Stimulated activated CD8-positive, alpha-beta memory T cell treated with anti-CD3 and anti-CD28 coated beads, Interleukin-15, amount 100 ng/mL, for 24 hours (primary cell): ENCODE data around the gene VWA5B1.

ENCODE experiments used
- DNase-seq: peaks from one replicate; pipeline ENCODE4 v3.0.0-alpha.2; 2020; ENCODE audit warnings: low read depth

The VWA5B1 gene

DNA sequence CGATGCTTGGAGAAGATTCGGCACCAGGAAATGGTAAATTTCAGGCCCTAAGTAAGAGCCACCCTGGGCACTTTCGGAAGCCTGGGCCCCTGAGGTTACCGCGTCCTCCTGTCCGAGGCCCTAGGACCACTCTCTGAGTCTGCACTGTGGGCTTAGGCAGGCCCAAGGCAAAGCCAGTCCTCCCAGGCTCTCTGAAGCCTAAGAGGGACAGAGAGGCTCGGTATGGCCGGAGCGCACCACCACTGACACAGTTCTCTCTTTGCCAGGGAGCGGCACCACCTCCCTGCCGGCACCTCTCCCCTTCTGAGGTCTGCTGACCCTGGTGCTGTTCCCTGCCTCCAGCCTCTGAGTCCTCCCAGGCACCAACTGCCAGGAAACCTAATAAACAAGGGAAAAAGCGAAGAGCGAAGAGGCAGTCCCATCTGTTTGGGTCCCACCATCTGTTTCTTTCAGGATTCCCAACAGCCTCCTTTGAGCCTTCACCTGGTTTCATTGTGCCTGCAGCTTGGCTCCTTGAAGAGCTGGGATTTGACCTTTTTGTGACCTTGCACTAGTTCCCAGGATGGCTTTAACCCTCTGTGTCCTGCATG, 57.7 kb downstream of the VWA5B1 start:
- DNase-seq, result no peak

DNA sequence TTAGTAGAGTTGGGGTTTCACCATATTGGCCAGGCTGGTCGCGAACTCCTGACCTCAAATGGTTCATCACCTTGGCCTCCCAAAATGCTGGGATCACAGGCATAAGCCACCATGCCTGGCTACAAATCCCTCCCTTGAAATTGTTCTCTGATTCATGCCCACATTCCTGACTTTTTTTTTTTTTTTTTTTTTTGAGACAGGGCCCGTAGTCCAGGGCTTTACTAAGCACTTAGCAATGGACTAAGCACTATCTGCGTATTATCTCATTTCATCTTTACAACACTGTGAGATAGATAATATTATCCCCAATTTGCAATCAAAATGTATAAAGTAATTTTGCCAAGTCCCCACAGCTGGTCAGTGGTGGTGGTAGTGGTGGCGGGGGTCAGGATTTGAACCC, 58.9 kb downstream of the VWA5B1 start:
- DNase-seq, result no peak

- no peak for DNase-seq
These were observed 59.3 kb downstream of the VWA5B1 start for GRCh38 chr1:20349971-20350370.

DNA sequence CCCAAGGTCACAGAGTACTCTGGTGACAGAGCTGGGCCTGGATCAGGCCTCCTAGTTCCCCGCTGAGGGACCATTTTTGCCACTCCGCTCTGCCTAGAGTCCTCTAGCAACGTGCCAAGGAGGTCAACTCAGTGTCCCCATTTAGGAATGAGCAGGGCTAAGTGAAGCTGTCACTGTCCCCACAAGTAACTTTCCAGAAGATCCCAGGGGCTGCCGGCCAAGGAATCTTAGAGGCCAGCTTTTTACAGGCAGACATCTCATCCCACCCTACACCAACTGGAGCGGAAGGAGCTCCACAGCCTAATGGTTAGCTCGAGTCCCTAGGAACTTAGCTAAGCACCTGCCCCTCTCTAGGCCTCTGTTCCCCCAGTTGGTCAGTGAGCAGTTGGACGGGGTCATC, 59.7 kb downstream of the VWA5B1 start:
- no peak for DNase-seq

DNA sequence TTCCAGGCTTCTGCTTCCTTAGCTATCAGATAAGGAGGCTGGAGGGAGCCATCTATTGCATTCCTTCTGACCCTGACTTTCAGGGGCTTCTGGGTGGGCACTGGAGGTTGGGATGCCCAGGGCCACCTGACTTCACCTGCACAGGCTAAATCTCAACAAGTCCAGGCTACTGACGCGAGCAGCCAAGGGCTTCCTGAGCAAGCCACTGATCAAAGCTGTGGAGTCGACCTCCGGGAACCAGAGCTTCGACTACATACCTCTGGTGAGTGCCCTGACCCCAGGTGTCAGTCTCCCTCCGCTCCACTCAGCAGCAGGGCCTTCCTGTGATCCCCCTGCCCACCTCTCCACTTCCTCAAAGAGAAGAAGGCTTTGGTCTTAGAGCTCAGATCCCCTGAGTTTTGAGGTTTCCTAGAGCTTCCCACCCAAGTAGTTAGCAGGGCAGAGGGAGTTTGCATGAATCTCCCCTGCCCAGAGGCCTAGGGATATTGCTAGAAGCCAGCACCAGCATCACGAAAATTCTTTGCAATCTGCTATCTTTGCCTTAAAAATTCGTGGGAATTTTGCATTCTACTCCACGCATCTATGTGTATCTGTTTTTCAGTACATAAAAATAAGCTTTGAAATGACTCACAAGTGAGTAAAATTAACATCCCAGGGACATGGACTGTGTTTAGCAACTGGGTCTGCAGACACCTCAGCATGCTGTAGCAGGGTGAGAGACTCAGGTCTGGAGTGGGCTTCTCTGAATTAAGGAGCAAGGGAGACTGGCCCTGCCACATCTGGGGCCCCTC, 61.4 kb downstream of the VWA5B1 start:
- DNase-seq, result no peak

DNA sequence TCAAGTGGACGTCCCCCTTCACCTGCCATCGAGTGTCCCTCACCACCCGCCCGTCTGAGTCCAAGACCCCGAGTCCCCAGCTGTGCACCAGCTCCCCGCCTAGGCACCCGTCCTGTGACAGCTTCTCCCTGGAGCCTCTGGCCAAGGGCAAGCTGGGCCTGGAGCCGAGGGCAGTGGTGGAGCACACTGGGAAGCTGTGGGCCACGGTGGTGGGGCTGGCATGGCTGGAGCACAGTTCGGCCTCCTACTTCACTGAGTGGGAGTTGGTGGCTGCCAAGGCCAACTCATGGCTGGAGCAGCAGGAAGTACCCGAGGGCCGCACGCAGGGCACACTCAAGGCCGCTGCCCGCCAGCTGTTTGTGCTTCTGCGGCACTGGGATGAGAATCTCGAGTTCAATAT, 63.2 kb downstream of the VWA5B1 start:
- DNase-seq, result no peak

DNA sequence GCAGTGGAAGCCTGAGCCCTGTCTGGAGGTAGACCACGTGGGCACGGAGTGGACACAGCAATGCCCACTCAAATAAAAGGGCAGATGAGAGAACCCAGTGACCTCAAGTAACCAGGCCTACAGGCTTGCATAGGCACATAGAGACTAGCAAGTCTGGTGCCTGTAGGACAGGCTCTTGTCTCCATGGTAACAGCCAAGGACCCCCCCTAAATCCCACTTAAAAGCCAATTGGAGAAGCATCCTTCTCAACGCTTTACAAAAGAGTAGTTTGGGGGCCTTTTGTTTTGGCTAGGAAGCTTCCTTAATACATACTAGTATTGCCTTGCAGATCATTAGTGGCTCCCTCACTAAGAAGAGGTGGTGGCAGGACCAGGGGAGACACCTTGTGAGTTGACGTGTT, 63.9 kb downstream of the VWA5B1 start:
- DNase-seq, result no peak

DNA sequence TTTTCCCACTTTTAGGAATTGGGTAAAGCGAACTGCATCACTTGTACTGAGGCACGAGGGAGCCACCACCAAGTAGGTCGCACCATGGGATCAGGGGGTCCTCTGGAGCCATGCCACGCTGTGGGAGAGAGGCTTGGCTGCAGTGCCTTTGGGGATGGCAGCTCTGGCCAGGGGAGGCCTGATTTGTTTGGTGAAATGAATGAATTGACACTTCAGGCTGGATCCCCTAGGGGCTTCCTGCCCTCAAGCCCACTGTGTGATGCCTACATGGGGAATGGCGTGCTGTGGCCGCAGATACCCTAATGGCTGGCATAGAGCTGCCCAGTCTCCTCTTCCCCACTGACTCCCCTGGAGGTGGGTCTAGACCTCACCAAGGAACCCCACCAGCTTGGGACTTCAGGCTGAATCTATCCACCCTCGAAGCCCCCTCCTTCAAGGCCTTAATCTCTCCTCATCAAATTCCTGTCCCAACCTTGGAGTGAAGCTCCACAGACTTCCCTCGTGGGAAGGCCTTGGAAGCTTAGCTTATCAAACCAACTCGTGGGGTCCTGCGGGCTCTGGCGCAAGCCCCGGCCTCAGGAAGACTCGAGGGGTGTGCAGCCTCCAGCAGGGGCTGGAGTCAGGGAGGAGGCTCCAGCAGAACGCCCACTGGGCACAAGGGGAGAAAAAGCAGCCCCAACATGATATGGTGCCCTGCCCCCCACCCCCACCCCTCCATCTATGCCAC, 64.6 kb downstream of the VWA5B1 start:
- DNase-seq, result no peak

- no peak for DNase-seq
These were observed 65.4 kb downstream of the VWA5B1 start for GRCh38 chr1:20355828-20356735.

DNA sequence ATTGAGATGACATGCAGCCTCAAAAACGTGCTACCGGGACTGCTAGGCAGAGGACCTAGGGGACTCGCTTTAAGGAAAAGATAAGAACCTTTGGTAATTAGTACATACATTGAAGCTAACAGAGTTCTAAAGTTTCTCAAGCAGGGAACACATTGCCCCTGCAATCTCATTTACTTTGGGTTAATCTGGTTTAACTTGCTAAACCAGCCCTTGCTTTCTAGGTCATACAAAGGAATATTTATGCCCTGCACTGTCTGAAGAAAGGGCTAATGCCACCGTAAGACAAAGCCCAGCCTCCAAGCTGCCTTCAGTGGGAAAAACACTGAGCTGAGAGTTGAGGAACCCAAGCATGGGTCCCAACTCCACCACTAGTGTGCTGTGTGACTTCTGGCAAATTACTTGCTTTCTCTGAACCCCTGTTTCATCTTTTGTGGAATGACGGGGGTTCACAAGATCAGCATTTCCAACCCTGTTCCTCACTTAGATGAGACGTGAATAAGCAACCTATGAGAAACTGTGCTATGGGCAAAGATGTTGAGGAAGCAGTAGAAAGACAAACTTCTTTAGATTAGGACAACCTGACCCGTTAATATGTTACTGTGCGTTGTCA, 66.3 kb downstream of the VWA5B1 start:
- no peak for DNase-seq

DNA sequence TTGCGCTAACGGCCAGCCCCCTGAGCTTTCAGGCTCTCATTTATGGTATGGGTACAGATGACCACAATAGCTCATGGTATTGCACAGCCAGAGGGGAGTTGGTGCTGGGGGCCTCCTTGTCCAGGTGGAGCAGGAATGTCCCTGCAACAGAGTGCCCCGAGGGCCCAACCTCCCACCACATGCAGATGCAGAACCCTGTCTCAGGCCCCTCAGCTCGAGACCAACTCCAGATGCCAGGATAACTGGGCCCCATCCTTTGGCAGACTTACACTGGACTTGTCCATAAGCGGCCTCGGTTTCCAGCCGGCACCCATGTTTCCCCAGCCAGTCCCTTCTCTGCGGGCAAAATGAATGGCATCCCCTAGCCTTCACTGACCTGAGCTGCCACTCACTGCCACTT, 67.1 kb downstream of the VWA5B1 start:
- no peak for DNase-seq

GRCh38 chr1:20358761-20359263, 68.1 kb downstream of the VWA5B1 start:
- DNase-seq, result no peak

DNA sequence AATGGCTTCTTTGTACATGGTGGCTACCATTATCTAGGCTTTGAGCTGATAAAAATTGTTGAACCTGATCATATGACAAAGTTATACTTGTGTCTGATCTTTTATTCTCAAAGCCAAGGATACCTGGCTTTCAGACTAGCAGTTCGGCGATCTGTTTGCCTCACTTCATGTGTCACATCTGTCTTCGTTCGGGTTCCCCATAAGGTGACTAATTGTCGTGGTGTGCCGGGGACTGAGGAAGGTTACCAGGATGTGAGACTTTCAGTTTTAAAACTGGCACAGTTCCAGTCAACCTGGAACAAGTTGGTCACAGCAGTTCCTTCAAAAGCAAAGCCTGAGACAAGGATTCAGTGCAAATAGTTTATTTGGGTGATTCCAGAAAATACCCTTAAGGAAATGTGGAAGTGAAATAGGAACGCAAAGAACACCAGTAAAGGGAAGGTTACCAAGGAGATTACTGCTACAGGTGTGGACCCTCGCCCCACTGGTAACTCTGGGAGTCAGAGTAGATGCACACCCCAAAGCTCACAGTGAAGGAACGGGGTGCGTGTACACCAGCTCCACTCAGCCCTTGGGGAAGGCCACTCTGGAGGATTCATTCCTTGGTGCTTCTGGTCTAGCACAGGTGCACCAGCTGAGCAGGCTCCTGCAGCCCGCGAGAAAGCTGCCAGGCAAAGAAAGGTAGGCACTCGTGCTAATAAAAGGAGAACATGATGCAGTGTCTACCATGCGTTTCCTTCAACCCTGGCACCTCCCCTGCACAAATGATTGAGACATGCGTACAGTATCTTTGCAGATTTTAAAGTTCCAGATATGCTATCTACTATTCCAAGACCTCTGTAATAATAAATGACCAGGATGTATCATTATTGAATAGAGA, 69.0 kb downstream of the VWA5B1 start:
- DNase-seq, result no peak

DNA sequence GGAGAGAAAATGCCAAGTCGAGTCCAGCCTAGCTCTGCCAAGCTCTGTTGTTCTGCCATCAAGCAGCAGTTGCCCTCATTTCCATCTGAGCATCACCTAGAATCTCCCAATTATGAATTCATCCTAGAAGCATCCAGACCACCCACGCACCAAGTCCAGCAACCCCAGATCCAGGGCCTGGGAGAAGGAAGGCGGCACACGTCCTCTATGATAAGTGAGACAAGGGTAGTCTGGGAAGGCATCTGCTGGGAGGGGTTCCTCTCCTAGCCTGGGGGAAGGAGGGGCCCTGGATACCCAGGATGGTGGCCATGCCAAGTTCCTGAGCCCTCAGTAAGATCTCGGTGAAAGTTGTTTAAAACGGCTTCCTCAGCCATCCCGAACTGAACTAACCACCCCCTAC, 70.7 kb downstream of the VWA5B1 start:
- DNase-seq, result no peak

DNA sequence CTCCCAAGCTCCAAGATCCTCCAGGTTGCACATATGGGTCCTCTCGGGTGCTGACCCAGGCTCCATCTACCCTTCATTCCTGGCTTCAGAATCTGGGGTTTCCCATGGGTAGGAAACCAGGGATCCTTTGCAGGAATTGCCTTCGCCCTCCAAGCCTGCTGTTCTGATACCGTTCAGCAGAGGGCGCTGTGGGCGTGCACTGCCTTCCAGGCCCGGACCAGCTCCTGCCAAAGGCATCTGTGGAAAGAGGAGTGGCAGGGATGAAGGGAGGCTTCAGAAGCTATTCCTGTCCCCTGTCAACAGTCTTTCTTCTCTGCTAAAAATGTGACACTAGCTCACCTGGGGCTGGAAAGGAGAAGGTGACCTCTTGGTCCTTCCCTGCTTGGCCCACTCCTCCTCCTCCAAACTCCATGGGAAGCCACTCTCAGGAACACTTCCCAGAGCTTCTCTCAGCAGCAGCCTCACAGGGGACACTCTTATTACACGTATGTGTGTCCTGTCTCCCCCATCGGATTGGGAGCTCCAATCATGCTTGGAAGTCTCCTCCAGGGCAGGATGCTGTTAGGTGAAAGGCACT, 71.2 kb downstream of the VWA5B1 start:
- DNase-seq, result peak; percentile 15

- no peak for DNase-seq
These were observed 72.2 kb downstream of the VWA5B1 start for GRCh38 chr1:20362856-20363255.

DNA sequence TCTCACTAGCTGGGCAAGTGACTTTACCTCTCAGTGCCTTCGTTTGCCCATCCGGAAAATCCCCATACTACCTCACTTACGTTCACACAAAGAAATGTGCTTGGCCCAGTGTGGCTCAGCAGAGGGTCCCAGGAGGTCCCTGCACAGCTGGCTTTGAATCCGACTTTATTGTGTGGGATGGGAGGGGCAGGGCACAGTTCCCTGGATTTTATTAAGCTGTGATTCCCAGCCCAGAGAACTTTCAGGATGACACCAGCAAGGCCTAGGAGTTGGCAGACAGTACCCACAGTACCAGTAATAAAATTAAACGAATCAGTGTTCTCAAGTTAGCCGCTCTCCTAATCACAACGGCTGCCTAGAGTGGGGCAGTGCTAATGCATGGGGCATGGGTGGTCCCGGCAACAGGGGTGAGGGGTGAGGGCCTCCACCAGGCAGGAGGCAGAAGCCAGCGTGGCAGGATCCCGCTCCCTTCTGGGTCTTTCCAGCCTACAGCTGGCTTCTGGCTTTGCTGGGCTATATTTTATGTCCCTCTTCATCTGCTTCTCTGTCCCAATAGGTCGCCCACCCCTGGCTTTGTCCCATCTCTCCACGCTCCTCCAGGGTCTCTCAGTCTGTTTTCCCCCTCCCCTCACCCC, 74.9 kb downstream of the VWA5B1 start:
- no peak for DNase-seq

DNA sequence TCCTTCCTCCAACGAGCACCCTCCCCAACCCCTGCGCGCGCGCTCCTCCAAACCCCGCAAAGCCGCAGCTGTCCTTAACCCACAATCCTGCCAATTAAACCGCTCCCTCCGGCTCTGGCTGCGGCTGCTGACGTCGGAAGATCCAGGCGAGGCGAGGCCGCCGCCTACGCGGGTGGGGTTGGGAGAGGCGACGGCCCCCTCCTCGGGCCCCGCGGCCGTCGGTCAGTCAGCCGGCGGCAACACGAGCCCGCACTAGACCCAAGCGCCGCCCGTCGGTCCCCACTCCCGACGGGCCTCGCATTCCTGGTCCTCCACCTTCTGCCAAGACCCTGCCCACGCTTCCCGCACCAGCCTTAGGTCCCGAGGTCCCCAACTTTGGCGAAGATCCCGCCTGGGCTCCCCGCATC, 75.4 kb downstream of the VWA5B1 start:
- no peak for DNase-seq

GRCh38 chr1:20366463-20367115, 75.9 kb downstream of the VWA5B1 start:
- no peak for DNase-seq
